Activated CD8-positive, alpha-beta T cell treated with anti-CD3 and anti-CD28 coated beads, Interleukin-2, amount 10 ng/mL, durations not matched to agents 7 days and 5 days (primary cell): Measurements from ENCODE around the gene XYLB. TPM values are rescaled to one million over a fixed set of nuclear protein-coding genes. Genes with fewer than 3 reads are reported as not detected.

Experiments used
- ATAC-seq: fragments of 150-1000 bp; cut with Tn5 transposase; one replicate; pipeline ENCODE4 v1.10.0; 2021; ENCODE audit warnings: moderate library complexity
- CTCF ChIA-PET: fragments of 350-600 bp; sonication (Branson Sonifier 250); formaldehyde crosslinking; loops from one replicate; lab custom pipeline; 2021; ENCODE audit warnings: antibody characterized with exemption; lab: Charles Lee
- POLR2A ChIA-PET: fragments of 350-600 bp; sonication (Branson Sonifier 250); formaldehyde crosslinking; loops from one replicate; lab custom pipeline; 2021; ENCODE audit warnings: antibody characterized with exemption; lab: Charles Lee
- DNase-seq: peaks from one replicate; pipeline ENCODE4 v3.0.0-alpha.2; 2020
- H3K27ac Mint-ChIP-seq: one replicate; pipeline ENCODE4 v1.8.0; 2021; ENCODE audit warnings: mild to moderate bottlenecking, mixed read lengths
- H3K27me3 Mint-ChIP-seq: one replicate; pipeline ENCODE4 v1.8.0; 2021; ENCODE audit warnings: low read depth, mixed read lengths
- H3K36me3 Mint-ChIP-seq: one replicate; pipeline ENCODE4 v1.8.0; 2021; ENCODE audit warnings: low read depth, mixed read lengths
- H3K4me1 Mint-ChIP-seq: one replicate; pipeline ENCODE4 v1.8.0; 2021; ENCODE audit warnings: low read depth, mixed read lengths
- H3K4me3 Mint-ChIP-seq: one replicate; pipeline ENCODE4 v1.8.0; 2021; ENCODE audit warnings: mild to moderate bottlenecking, mixed read lengths
- H3K9me3 Mint-ChIP-seq: one replicate; pipeline ENCODE4 v1.8.0; 2022; ENCODE audit warnings: mixed read lengths; ENCODE audit not compliant: insufficient read depth
- total RNA-seq, 2 experiments: library from RNA; stranded (reverse); gene quantifications; one replicate each; pipeline ENCODE4 v1.2.3, GENCODE V29; 2021

Gene XYLB
- total RNA-seq, 2 experiments from 2014 or later: 5.3 to 6.1 TPM

- Mint-ChIP-seq H3K9me3 (peaks cover 15% of the 10 kb centered on the region), H3K4me3 (no peak overlapping the region), H3K27ac (no peak overlapping the region), H3K27me3 (no peaks in the 10 kb centered on the region), H3K36me3 (peaks cover 50% of the 10 kb centered on the region), H3K4me1 (no peaks in the 10 kb centered on the region)
- DNase-seq (no peak), ATAC-seq (no peak)
- CTCF ChIA-PET: interaction anchor here (1.4 kb wide), 1 partner anchor 36 kb away, joined by 3 read pairs; the partner anchor contains the start of gene XYLB
- POLR2A ChIA-PET: no interaction called here
Measured at GRCh38 chr3:38382506-38383080, 36.0 kb downstream of the XYLB start.

- no peak overlapping the region for H3K4me3 Mint-ChIP-seq
- H3K27ac Mint-ChIP-seq: no peak overlapping the region
- ChIA-PET POLR2A (no interaction called here), CTCF (interaction anchor here (1.4 kb wide), 1 partner anchor 37 kb away, joined by 3 read pairs; the partner anchor contains the start of gene XYLB)
- H3K27me3 Mint-ChIP-seq: no peaks in the 10 kb centered on the region
- DNase-seq (no peak), ATAC-seq (no peak)
- peaks cover 46% of the 10 kb centered on the region for H3K36me3 Mint-ChIP-seq
- peaks cover 17% of the 10 kb centered on the region for H3K9me3 Mint-ChIP-seq
- no peaks in the 10 kb centered on the region for H3K4me1 Mint-ChIP-seq
Measured at GRCh38 chr3:38383156-38383875, 36.7 kb downstream of the XYLB start.

GRCh38 chr3:38386992-38387750 lies 40.6 kb downstream of the XYLB start:
- ChIA-PET CTCF (no interaction called here), POLR2A (no interaction called here)
- H3K36me3 Mint-ChIP-seq: peaks cover 18% of the 10 kb centered on the region
- no peak overlapping the region for H3K27ac Mint-ChIP-seq
- H3K4me1 Mint-ChIP-seq: no peaks in the 10 kb centered on the region
- H3K27me3 Mint-ChIP-seq: no peaks in the 10 kb centered on the region
- peaks cover 12% of the 10 kb centered on the region for H3K9me3 Mint-ChIP-seq
- no peak for ATAC-seq
- DNase-seq: no peak
- H3K4me3 Mint-ChIP-seq: no peak overlapping the region

- H3K27me3 Mint-ChIP-seq: no peaks in the 10 kb centered on the region
Measured at GRCh38 chr3:38387862-38388261, 41.3 kb downstream of the XYLB start.

GRCh38 chr3:38392604-38393163 lies 46.1 kb downstream of the XYLB start:
- Mint-ChIP-seq H3K4me3 (no peak overlapping the region), H3K9me3 (peaks cover 2% of the 10 kb centered on the region), H3K36me3 (peaks cover 13% of the 10 kb centered on the region), H3K4me1 (no peaks in the 10 kb centered on the region), H3K27me3 (no peaks in the 10 kb centered on the region), H3K27ac (no peak overlapping the region)
- CTCF ChIA-PET: no interaction called here
- DNase-seq: no peak
- POLR2A ChIA-PET: no interaction called here
- no peak for ATAC-seq

More at GRCh38 chr3:38387862-38388261, 41.3 kb downstream of the XYLB start:
- ATAC-seq (no peak), DNase-seq (no peak)
- H3K4me1 Mint-ChIP-seq: no peaks in the 10 kb centered on the region
- no peak overlapping the region for H3K4me3 Mint-ChIP-seq
- no peak overlapping the region for H3K27ac Mint-ChIP-seq
- H3K36me3 Mint-ChIP-seq: peaks cover 14% of the 10 kb centered on the region
- ChIA-PET POLR2A (no interaction called here), CTCF (no interaction called here)
- H3K9me3 Mint-ChIP-seq: peaks cover 10% of the 10 kb centered on the region

- no peak for ATAC-seq
- ChIA-PET CTCF (no interaction called here), POLR2A (no interaction called here)
- H3K36me3 Mint-ChIP-seq: peaks cover 13% of the 10 kb centered on the region
- H3K9me3 Mint-ChIP-seq: no peaks in the 10 kb centered on the region
- DNase-seq: no peak
- no peaks in the 10 kb centered on the region for H3K27me3 Mint-ChIP-seq
- no peak overlapping the region for H3K4me3 Mint-ChIP-seq
- no peak overlapping the region for H3K27ac Mint-ChIP-seq
- H3K4me1 Mint-ChIP-seq: no peaks in the 10 kb centered on the region
Measured at GRCh38 chr3:38396239-38396638, 49.7 kb downstream of the XYLB start.

- H3K27ac Mint-ChIP-seq: no peak overlapping the region
- H3K36me3 Mint-ChIP-seq: peaks cover 13% of the 10 kb centered on the region
- H3K27me3 Mint-ChIP-seq: no peaks in the 10 kb centered on the region
- no peaks in the 10 kb centered on the region for H3K9me3 Mint-ChIP-seq
- DNase-seq (no peak), ATAC-seq (no peak)
- no peaks in the 10 kb centered on the region for H3K4me1 Mint-ChIP-seq
- H3K4me3 Mint-ChIP-seq: no peak overlapping the region
- CTCF ChIA-PET: no interaction called here
- POLR2A ChIA-PET: no interaction called here
Measured at GRCh38 chr3:38396861-38397260, 50.3 kb downstream of the XYLB start.

GRCh38 chr3:38397320-38397719 lies 50.7 kb downstream of the XYLB start:
- no peaks in the 10 kb centered on the region for H3K9me3 Mint-ChIP-seq
- DNase-seq (peak; percentile 44), ATAC-seq (no peak)
- no peak overlapping the region for H3K27ac Mint-ChIP-seq
- peaks cover 16% of the 10 kb centered on the region for H3K36me3 Mint-ChIP-seq
- ChIA-PET POLR2A (no interaction called here), CTCF (no interaction called here)
- H3K4me1 Mint-ChIP-seq: no peaks in the 10 kb centered on the region
- no peak overlapping the region for H3K4me3 Mint-ChIP-seq
- no peaks in the 10 kb centered on the region for H3K27me3 Mint-ChIP-seq

- Mint-ChIP-seq H3K4me3 (no peak overlapping the region), H3K27me3 (no peaks in the 10 kb centered on the region), H3K9me3 (peaks cover 5% of the 10 kb centered on the region), H3K27ac (no peak overlapping the region), H3K36me3 (peaks cover 24% of the 10 kb centered on the region), H3K4me1 (no peaks in the 10 kb centered on the region)
- ATAC-seq: no peak
- ChIA-PET CTCF (no interaction called here), POLR2A (no interaction called here)
- DNase-seq: no peak
Measured at GRCh38 chr3:38401246-38401962, 54.8 kb downstream of the XYLB start.

- CTCF ChIA-PET: no interaction called here
- peaks cover 5% of the 10 kb centered on the region for H3K9me3 Mint-ChIP-seq
- DNase-seq (no peak), ATAC-seq (no peak)
- H3K27ac Mint-ChIP-seq: no peak overlapping the region
- H3K27me3 Mint-ChIP-seq: no peaks in the 10 kb centered on the region
- no peak overlapping the region for H3K4me3 Mint-ChIP-seq
- POLR2A ChIA-PET: no interaction called here
- peaks cover 18% of the 10 kb centered on the region for H3K36me3 Mint-ChIP-seq
- H3K4me1 Mint-ChIP-seq: no peaks in the 10 kb centered on the region
Measured at GRCh38 chr3:38404286-38404685, 57.7 kb downstream of the XYLB start.

GRCh38 chr3:38411591-38411990 lies 65.0 kb downstream of the XYLB start:
- no peak overlapping the region for H3K4me3 Mint-ChIP-seq
- POLR2A ChIA-PET: no interaction called here
- H3K27ac Mint-ChIP-seq: no peak overlapping the region
- ATAC-seq (no peak), DNase-seq (no peak)
- H3K4me1 Mint-ChIP-seq: no peaks in the 10 kb centered on the region
- CTCF ChIA-PET: no interaction called here
- H3K27me3 Mint-ChIP-seq: no peaks in the 10 kb centered on the region
- H3K36me3 Mint-ChIP-seq: no peaks in the 10 kb centered on the region
- H3K9me3 Mint-ChIP-seq: no peaks in the 10 kb centered on the region
